HG03521 (cell line): Measurements from ENCODE around the gene GLYATL1B.

Source experiments
- ATAC-seq: cut with Tn5 transposase; IDR thresholded peaks from one replicate; pipeline ENCODE4 v1.9.1; 2021; ENCODE audit warnings: mild to moderate bottlenecking, moderate library complexity; ENCODE audit not compliant: unreplicated experiment

GLYATL1B gene

DNA sequence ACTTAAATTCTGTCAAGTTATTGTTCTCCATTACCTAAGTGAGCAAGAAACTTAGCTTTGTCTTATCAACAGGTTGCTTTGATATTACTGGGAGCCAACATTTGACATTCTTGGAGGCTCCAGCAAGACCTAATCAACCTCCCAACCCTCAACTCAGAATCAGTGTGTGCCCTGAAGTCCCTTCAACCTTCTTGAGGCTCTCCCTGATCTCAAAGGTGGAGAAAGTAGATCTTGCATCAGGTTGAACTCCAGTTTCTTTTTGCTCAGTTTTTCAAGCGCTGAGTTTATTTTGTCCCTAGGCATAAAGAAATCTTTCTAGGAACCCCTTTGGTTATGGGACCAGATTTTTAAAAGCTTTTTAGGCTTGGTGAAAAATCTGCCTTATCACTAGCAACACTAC is 58.0 kb downstream of the GLYATL1B start:
- no peak for ATAC-seq
